ENCODE data around the gene CCNJL.

DNA sequence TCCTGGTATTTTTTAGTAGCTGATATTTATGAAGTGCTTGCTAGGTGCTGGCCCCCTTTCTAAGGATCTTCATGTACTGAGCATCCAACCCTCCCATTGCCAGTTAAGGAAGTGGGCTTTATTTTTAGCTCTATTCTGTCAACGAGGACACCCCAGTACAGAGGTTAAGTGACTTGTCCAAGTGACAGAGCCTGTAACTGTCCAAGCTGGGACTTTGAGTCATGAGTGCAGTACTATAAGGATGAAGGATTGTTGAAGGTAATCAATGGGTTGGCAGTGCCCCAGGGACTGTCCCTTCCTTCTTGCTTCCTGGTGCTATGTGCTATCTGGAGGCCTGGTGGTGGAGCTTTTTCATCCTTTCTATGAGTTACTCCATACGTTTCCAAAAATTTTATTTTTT lies 101.0 kb downstream of the CCNJL start:
- TF ChIP-seq, protein P1, sequence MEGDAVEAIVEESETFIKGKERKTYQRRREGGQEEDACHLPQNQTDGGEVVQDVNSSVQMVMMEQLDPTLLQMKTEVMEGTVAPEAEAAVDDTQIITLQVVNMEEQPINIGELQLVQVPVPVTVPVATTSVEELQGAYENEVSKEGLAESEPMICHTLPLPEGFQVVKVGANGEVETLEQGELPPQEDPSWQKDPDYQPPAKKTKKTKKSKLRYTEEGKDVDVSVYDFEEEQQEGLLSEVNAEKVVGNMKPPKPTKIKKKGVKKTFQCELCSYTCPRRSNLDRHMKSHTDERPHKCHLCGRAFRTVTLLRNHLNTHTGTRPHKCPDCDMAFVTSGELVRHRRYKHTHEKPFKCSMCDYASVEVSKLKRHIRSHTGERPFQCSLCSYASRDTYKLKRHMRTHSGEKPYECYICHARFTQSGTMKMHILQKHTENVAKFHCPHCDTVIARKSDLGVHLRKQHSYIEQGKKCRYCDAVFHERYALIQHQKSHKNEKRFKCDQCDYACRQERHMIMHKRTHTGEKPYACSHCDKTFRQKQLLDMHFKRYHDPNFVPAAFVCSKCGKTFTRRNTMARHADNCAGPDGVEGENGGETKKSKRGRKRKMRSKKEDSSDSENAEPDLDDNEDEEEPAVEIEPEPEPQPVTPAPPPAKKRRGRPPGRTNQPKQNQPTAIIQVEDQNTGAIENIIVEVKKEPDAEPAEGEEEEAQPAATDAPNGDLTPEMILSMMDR (IDR thresholded peaks at IDR 0.05 in 4 of 5, conservative IDR thresholded peaks at IDR 0.05 in 1 of 5): no peak
- TF ChIP-seq POLR2A (IDR thresholded peaks at IDR 0.05): no peak
